HEK293 (cell line): ENCODE measurements around the gene GP9.

Experiments used
- CTCF ChIP-seq: fragments of 450-650 bp; formaldehyde crosslinking; IDR thresholded peaks from 2 replicates; pipeline ENCODE4 v1.5.1; 2016; ENCODE audit warnings: missing biosample characterization, missing genetic modification characterization
- MYNN ChIP-seq: fragments of 450-650 bp; formaldehyde crosslinking; IDR thresholded peaks from 2 replicates; pipeline ENCODE4 v1.5.1; 2016; ENCODE audit warnings: missing biosample characterization, missing genetic modification characterization, borderline replicate concordance
- PRDM4 ChIP-seq: fragments of 450-650 bp; formaldehyde crosslinking; IDR thresholded peaks from 2 replicates; pipeline ENCODE4 v1.5.1; 2017; ENCODE audit warnings: missing biosample characterization, missing genetic modification characterization
- SCRT1 ChIP-seq: fragments of 450-650 bp; formaldehyde crosslinking; IDR thresholded peaks from 2 replicates; pipeline ENCODE4 v1.5.1; 2016; ENCODE audit warnings: missing biosample characterization, missing genetic modification characterization, borderline replicate concordance
- SP2 ChIP-seq: fragments of 450-650 bp; formaldehyde crosslinking; IDR thresholded peaks from 2 replicates; pipeline ENCODE4 v1.5.1; 2016; ENCODE audit warnings: missing biosample characterization, missing genetic modification characterization
- ZNF544 ChIP-seq: fragments of 450-650 bp; formaldehyde crosslinking; IDR thresholded peaks from 2 replicates; pipeline ENCODE4 v1.5.0; 2017; ENCODE audit warnings: missing biosample characterization, missing genetic modification characterization
- ZSCAN18 ChIP-seq: fragments of 450-650 bp; formaldehyde crosslinking; IDR thresholded peaks from 2 replicates; pipeline ENCODE4 v1.5.1; 2016; ENCODE audit warnings: missing biosample characterization, missing genetic modification characterization

GRCh38 chr3:129095285-129095684 is 34.7 kb downstream of the GP9 start:
- TF ChIP-seq MYNN (tag by site-specific recombination), result no peak
- no peak for TF ChIP-seq CTCF (tag by site-specific recombination)
- no peak for TF ChIP-seq PRDM4 (tag by site-specific recombination)
- no peak for TF ChIP-seq ZSCAN18 (tag by site-specific recombination)
- no peak for TF ChIP-seq SP2
- TF ChIP-seq SCRT1 (tag by site-specific recombination), result no peak
- TF ChIP-seq ZNF544 (tag by site-specific recombination), result no peak
